WTC11 (cell line): ENCODE measurements around the gene ATG2A. TPM values are rescaled to one million over a fixed set of nuclear protein-coding genes. Genes with fewer than 3 reads are reported as not detected.
A peak's percentile ranks its signal among the peaks of the same experiment; 100 is the strongest.

Source experiments
- AR ChIP-seq: fragments of 250-450 bp; sonication (Bioruptor Pico); IDR thresholded peaks from 2 replicates; pipeline ENCODE4 v1.9.0; 2021; ENCODE audit warnings: mild to moderate bottlenecking
- ATF1 ChIP-seq: sonication (generic); formaldehyde crosslinking; IDR thresholded peaks from 2 replicates; pipeline ENCODE4 v1.8.1; 2023; ENCODE audit warnings: mild to moderate bottlenecking, moderate library complexity, missing genetic modification reagents
- ATF3 ChIP-seq: sonication (generic); formaldehyde crosslinking; conservative IDR thresholded peaks from 2 replicates; pipeline ENCODE4 v1.8.1; 2022; ENCODE audit warnings: mild to moderate bottlenecking, missing genetic modification reagents
- ATF6 ChIP-seq: sonication (generic); formaldehyde crosslinking; IDR thresholded peaks from 2 replicates; pipeline ENCODE4 v1.8.1; 2023; ENCODE audit warnings: mild to moderate bottlenecking, missing genetic modification reagents
- CBFB ChIP-seq: sonication (generic); formaldehyde crosslinking; IDR thresholded peaks from 2 replicates; pipeline ENCODE4 v1.8.1; 2022; ENCODE audit warnings: mild to moderate bottlenecking, low read depth, missing genetic modification reagents
- CDX4 ChIP-seq: fragments of 250-450 bp; sonication (Bioruptor Pico); IDR thresholded peaks from 2 replicates; pipeline ENCODE4 v1.9.0; 2021; ENCODE audit warnings: moderate library complexity, mild to moderate bottlenecking, inconsistent platforms, borderline replicate concordance
- ELF4 ChIP-seq: sonication (generic); formaldehyde crosslinking; IDR thresholded peaks from 2 replicates; pipeline ENCODE4 v1.8.1; 2022; ENCODE audit warnings: low read depth, mild to moderate bottlenecking, moderate library complexity, missing genetic modification reagents
- ETV6 ChIP-seq: sonication (generic); formaldehyde crosslinking; IDR thresholded peaks from 2 replicates; pipeline ENCODE4 v1.8.1; 2022; ENCODE audit warnings: mild to moderate bottlenecking, missing genetic modification reagents
- GRHL2 ChIP-seq: fragments of 250-450 bp; sonication (Bioruptor Pico); IDR thresholded peaks from 2 replicates; pipeline ENCODE4 v1.8.0; 2022; ENCODE audit warnings: mild to moderate bottlenecking, moderate library complexity; ENCODE audit not compliant: insufficient replicate concordance, severe bottlenecking
- GTF2I ChIP-seq: fragments of 250-450 bp; sonication (Bioruptor Pico); conservative IDR thresholded peaks from 2 replicates; pipeline ENCODE4 v1.4.0; 2021; ENCODE audit warnings: mild to moderate bottlenecking
- HMGA2 ChIP-seq: fragments of 250-450 bp; sonication (Bioruptor Pico); IDR thresholded peaks from 2 replicates; pipeline ENCODE4 v1.4.0; 2021; ENCODE audit warnings: mild to moderate bottlenecking, moderate library complexity
- HMGXB4 ChIP-seq: sonication (generic); formaldehyde crosslinking; IDR thresholded peaks from 2 replicates; pipeline ENCODE4 v1.8.1; 2023; ENCODE audit warnings: mild to moderate bottlenecking, moderate library complexity, missing genetic modification reagents
- IRF2 ChIP-seq: sonication (generic); formaldehyde crosslinking; IDR thresholded peaks from 2 replicates; pipeline ENCODE4 v1.8.0; 2022; ENCODE audit warnings: low read depth, missing genetic modification reagents, borderline replicate concordance
- JAZF1 ChIP-seq: fragments of 250-450 bp; sonication (Bioruptor Pico); IDR thresholded peaks from 2 replicates; pipeline ENCODE4 v1.9.0; 2021; ENCODE audit warnings: moderate library complexity, mild to moderate bottlenecking, inconsistent platforms
- KAT7 ChIP-seq: sonication (generic); formaldehyde crosslinking; IDR thresholded peaks from 2 replicates; pipeline ENCODE4 v1.8.1; 2023; ENCODE audit warnings: missing genetic modification reagents, mild to moderate bottlenecking, borderline replicate concordance
- MAX ChIP-seq: sonication (generic); formaldehyde crosslinking; IDR thresholded peaks from 2 replicates; pipeline ENCODE4 v1.8.0; 2022; ENCODE audit warnings: mild to moderate bottlenecking, missing genetic modification reagents
- MXD4 ChIP-seq: fragments of 250-450 bp; sonication (Bioruptor Pico); IDR thresholded peaks from 2 replicates; pipeline ENCODE4 v1.8.0; 2021; ENCODE audit warnings: mild to moderate bottlenecking, moderate library complexity, borderline replicate concordance
- NFATC4 ChIP-seq: fragments of 250-450 bp; sonication (Bioruptor Pico); IDR thresholded peaks from 2 replicates; pipeline ENCODE4 v1.9.0; 2021; ENCODE audit warnings: mild to moderate bottlenecking
- NFE2L1 ChIP-seq: sonication (generic); formaldehyde crosslinking; IDR thresholded peaks from 2 replicates; pipeline ENCODE4 v1.8.1; 2023; ENCODE audit warnings: missing genetic modification reagents
- NR3C1 ChIP-seq: sonication (generic); formaldehyde crosslinking; conservative IDR thresholded peaks from 2 replicates; pipeline ENCODE4 v1.8.1; 2023; ENCODE audit warnings: low read depth, mild to moderate bottlenecking, missing genetic modification reagents
- OVOL2 ChIP-seq: fragments of 250-450 bp; sonication (Bioruptor Pico); IDR thresholded peaks from 2 replicates; pipeline ENCODE4 v1.9.0; 2021; ENCODE audit warnings: mild to moderate bottlenecking, borderline replicate concordance
- SMAD4 ChIP-seq: sonication (generic); formaldehyde crosslinking; IDR thresholded peaks from 2 replicates; pipeline ENCODE4 v1.8.0; 2022; ENCODE audit warnings: mild to moderate bottlenecking, missing genetic modification reagents
- TCF7 ChIP-seq: sonication (generic); formaldehyde crosslinking; IDR thresholded peaks from 2 replicates; pipeline ENCODE4 v1.8.0; 2022; ENCODE audit warnings: mild to moderate bottlenecking, low read depth, missing genetic modification reagents, moderate library complexity
- TP53 ChIP-seq: sonication (generic); formaldehyde crosslinking; IDR thresholded peaks from 2 replicates; pipeline ENCODE4 v1.8.1; 2023; ENCODE audit warnings: mild to moderate bottlenecking, missing genetic modification reagents
- ZMAT4 ChIP-seq: fragments of 250-450 bp; sonication (Bioruptor Pico); IDR thresholded peaks from 2 replicates; pipeline ENCODE4 v1.9.0; 2021; ENCODE audit warnings: mild to moderate bottlenecking
- ZNF138 ChIP-seq: sonication (generic); formaldehyde crosslinking; conservative IDR thresholded peaks from 2 replicates; pipeline ENCODE4 v1.8.1; 2022; ENCODE audit warnings: mild to moderate bottlenecking, moderate library complexity, missing genetic modification reagents
- ZNF281 ChIP-seq: sonication (generic); formaldehyde crosslinking; IDR thresholded peaks from 2 replicates; pipeline ENCODE4 v1.8.0; 2023; ENCODE audit warnings: mild to moderate bottlenecking, missing genetic modification reagents
- total RNA-seq: library from RNA; stranded (reverse); gene quantifications from 3 replicates; pipeline ENCODE4 v1.2.3, GENCODE V29; 2021

The ATG2A gene
- total RNA-seq, 1 experiment from 2014 or later, result 31.4 TPM

- no peak for TF ChIP-seq CDX4
- no peak for TF ChIP-seq ATF1 (CRISPR knock-in tag)
- no peak for TF ChIP-seq TP53 (CRISPR knock-in tag)
- TF ChIP-seq GTF2I, result no peak
- no peak for TF ChIP-seq NFATC4
- TF ChIP-seq JAZF1 (CRISPR knock-in tag), result no peak
- no peak for TF ChIP-seq SMAD4
- TF ChIP-seq HMGXB4 (CRISPR knock-in tag), result peak; percentile 44
- TF ChIP-seq ZNF281 (CRISPR knock-in tag), result peak; percentile 56; the same call in 1 of the 2 replicates
- peak; percentile 74 for TF ChIP-seq MAX
- no peak for TF ChIP-seq MXD4 (CRISPR knock-in tag)
- TF ChIP-seq ELF4 (CRISPR knock-in tag), result no peak
- TF ChIP-seq ATF3 (CRISPR knock-in tag), result no peak
- no peak for TF ChIP-seq TCF7 (CRISPR knock-in tag)
- no peak for TF ChIP-seq NFE2L1 (CRISPR knock-in tag)
- no peak for TF ChIP-seq ETV6
- TF ChIP-seq OVOL2, result no peak
- no peak for TF ChIP-seq GRHL2 (CRISPR knock-in tag)
- TF ChIP-seq KAT7 (CRISPR knock-in tag), result no peak
- no peak for TF ChIP-seq AR (CRISPR knock-in tag)
- TF ChIP-seq ZNF138 (CRISPR knock-in tag), result no peak
- TF ChIP-seq CBFB (CRISPR knock-in tag), result no peak
- no peak for TF ChIP-seq NR3C1 (CRISPR knock-in tag)
- TF ChIP-seq ZMAT4 (CRISPR knock-in tag), result peak; percentile 57; the same call in 1 of the 2 replicates
- no peak for TF ChIP-seq IRF2 (CRISPR knock-in tag)
- TF ChIP-seq HMGA2, result no peak
- no peak for TF ChIP-seq ATF6 (CRISPR knock-in tag)
Measured at GRCh38 chr11:64878494-64879243, 38.3 kb downstream of the ATG2A start, which contains the start of gene EHD1 (continued).
